ENCODE data around the gene TROAP.
"Not testable (repeated sequence)": the region's sequence is repeated elsewhere in the genome, so short reads cannot be mapped to it uniquely, and the experiment has no call there.

The TROAP gene

GRCh38 chr12:49366652-49367380 is 43.8 kb downstream of the TROAP start:
- DNase-seq (ENCODE audit: low spot score): peak; percentile 79

DNA sequence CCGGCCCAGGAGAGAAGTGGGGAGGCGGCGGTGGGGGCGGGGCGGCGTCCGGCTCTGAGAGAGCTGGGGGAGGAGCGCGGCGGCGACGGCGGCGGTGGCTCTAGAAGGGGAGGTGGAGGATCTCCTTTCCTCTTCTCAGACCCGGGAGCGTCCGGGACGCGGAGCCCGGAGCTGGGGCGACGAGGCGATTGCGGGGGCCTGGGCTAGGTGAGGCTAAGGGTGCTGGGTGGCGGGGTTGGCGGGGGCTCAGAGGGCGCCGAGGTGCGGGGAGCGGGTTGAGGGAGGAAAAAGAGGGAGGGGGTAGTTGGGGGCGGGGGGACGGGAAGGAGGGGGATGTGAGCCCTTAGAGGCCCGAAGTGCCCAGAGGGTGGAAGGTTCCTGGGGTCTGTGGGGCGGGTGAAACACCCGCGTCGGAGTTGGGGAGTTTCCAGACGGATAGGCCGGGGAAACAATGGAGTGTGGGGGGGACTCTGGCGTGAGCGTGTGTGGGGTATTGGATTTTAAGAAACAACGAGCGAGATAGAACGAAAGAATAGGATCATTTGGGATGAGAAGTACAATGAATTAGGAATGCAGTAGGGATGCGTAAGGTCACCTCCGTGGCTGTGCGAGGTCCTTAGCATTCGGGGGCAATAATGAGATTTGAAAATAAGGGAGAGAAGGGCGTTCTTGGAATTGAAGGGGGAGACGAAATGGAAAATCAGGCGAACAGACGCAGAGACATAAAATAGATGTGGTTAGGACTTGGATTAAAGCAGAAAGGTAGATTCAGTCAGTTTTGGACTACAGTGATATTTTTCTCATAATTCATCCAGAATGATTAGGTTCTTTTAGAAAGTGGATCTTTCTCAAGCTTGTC is 44.6 kb downstream of the TROAP start, which contains the start of gene SPATS2:
SPATS2 (plus strand) TSS at position 82 of the 859 bp plus-strand sequence. CDS start 93,551 bp downstream, outside the sequence.
- DNase-seq (ENCODE audit: low spot score): peak; percentile 18

- DNase-seq (ENCODE audit: low spot score): no peak
Observed at GRCh38 chr12:49368240-49368600, 45.2 kb downstream of the TROAP start.

DNA sequence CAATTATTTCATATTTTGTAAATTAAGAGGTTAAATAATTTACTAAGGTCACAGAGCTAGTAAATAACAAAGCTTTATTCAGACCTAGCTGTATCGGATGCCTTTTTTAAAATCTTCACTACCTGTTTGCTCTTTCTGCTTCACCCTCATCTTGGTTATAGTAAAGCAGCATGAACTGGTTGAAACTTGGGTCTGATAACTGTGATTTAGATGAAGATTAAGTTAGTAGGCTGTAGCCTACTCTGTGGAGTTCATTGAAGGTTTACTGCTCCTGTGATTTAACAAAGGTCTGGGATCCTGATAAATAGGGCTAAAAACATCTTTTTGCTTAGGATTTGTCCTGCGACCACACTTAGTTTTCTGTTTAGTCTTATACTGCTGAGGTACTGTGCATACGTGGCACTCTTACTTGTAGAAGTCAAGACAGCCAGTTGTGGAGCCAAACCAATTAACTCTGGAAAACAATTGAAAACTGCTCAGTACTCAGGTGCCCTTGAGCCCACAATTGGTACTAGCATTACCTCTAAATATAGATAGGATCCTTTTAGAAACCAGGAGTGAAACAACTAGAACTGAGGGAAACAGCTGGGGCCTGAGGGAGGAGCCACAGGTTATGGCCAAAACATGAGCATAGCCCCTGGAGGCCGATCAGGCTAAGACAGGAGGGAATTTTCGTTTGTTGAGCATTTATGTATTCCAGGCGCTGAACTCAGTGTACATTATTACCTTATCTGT is 46.5 kb downstream of the TROAP start:
- DNase-seq (ENCODE audit: low spot score): no peak

DNA sequence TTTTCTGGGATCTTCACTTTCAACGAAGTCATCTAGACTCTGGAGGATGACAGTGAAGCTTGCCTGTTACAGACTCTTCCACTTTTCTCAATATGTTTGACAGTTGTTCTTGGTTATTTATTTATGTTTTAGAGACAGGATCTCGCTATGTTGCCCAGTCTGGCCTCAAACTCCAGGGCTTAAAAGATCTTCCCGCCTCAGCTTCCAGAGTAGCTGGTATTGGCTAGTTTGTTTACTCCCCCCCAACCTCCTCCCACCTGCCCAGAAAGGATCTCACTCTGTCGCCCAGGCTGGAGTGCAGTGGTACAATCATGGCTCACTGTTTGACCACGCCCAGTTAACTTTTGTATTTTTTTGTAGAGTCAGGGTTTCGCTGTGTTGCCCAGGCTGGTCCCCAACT is 47.5 kb downstream of the TROAP start:
- no peak for DNase-seq (ENCODE audit: low spot score)

- no peak for DNase-seq (ENCODE audit: low spot score)
Observed at GRCh38 chr12:49375406-49375805, 52.4 kb downstream of the TROAP start.

DNA sequence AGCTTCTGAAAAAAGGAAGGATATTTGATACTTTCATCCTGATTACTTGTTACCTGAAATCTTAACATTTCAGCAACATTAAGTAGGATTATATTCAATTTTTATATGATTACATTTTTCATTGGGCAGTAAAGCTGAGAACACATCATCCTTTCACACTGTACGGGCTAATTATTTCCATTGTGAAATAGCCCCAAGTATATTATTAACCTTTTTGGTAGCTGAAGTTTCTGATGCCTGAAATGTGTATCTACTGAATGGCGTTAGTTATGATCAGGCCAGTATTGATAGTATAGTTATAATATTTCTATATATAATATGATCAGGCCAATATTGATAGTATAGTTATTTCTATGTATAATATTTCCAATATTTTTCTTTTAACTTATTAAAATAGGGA is 54.3 kb downstream of the TROAP start:
- no peak for DNase-seq (ENCODE audit: low spot score)

GRCh38 chr12:49380184-49380583 is 57.1 kb downstream of the TROAP start:
- DNase-seq (ENCODE audit: low spot score): not testable (repeated sequence)

All from Ammon's horn (tissue), 1 donor.